MM.1S (cell line): Measurements from ENCODE around the gene WNK1.
A peak's percentile ranks its signal among the peaks of the same experiment; 100 is the strongest.

Experiments
- DNase-seq: peaks from one replicate; pipeline ENCODE4 v3.0.0-alpha.2; 2015
- H2AFZ ChIP-seq: fragments of 300-600 bp; sonication (generic); 2 replicates; pipeline ENCODE4 v1.6.0; 2016; ENCODE audit warnings: antibody characterized with exemption, low read length
- H3F3A ChIP-seq: fragments of 300-600 bp; sonication (generic); 2 replicates; pipeline ENCODE4 v1.6.1; 2016; ENCODE audit warnings: mild to moderate bottlenecking, antibody characterized with exemption, low read length, moderate library complexity, mixed read lengths; ENCODE audit not compliant: insufficient read depth
- H3K27ac ChIP-seq: fragments of 300-600 bp; sonication (generic); 2 replicates; pipeline ENCODE4 v1.5.1; 2016; ENCODE audit warnings: mild to moderate bottlenecking, low read length
- H3K27me3 ChIP-seq: fragments of 300-600 bp; sonication (generic); replicated peaks from 2 replicates; pipeline ENCODE4 v1.6.0; 2016; ENCODE audit warnings: low read length; ENCODE audit not compliant: insufficient read depth
- H3K36me3 ChIP-seq: fragments of 300-600 bp; sonication (generic); replicated peaks from 2 replicates; pipeline ENCODE4 v1.6.1; 2016; ENCODE audit warnings: mild to moderate bottlenecking, low read length, mixed read lengths; ENCODE audit not compliant: insufficient read depth
- H3K4me1 ChIP-seq: fragments of 300-600 bp; sonication (generic); 2 replicates; pipeline ENCODE4 v1.6.1; 2016; ENCODE audit warnings: low read length, mixed read lengths
- H3K4me2 ChIP-seq: fragments of 300-600 bp; sonication (generic); 2 replicates; pipeline ENCODE4 v1.6.0; 2016; ENCODE audit warnings: low read depth, low read length
- H3K4me3 ChIP-seq: fragments of 300-600 bp; sonication (generic); 2 replicates; pipeline ENCODE4 v1.5.1; 2016; ENCODE audit warnings: low read length, mixed read lengths
- H3K79me2 ChIP-seq: fragments of 300-600 bp; sonication (generic); 2 replicates; pipeline ENCODE4 v1.6.1; 2016; ENCODE audit warnings: mixed run types, low read length, mixed read lengths
- H3K9ac ChIP-seq: fragments of 300-600 bp; sonication (generic); 2 replicates; pipeline ENCODE4 v1.6.1; 2016; ENCODE audit warnings: low read length, mixed read lengths
- H3K9me2 ChIP-seq: fragments of 300-600 bp; sonication (generic); replicated peaks from 2 replicates; pipeline ENCODE4 v1.6.1; 2016; ENCODE audit warnings: mild to moderate bottlenecking, low read length, mixed read lengths; ENCODE audit not compliant: insufficient read depth
- H3K9me3 ChIP-seq: fragments of 300-600 bp; sonication (generic); replicated peaks from 2 replicates; pipeline ENCODE4 v1.6.1; 2016; ENCODE audit warnings: mild to moderate bottlenecking, low read length, mixed read lengths; ENCODE audit not compliant: insufficient read depth
- H4K20me1 ChIP-seq: fragments of 300-600 bp; sonication (generic); 2 replicates; pipeline ENCODE4 v1.6.1; 2016; ENCODE audit warnings: mild to moderate bottlenecking, low read length, moderate library complexity, mixed read lengths; ENCODE audit not compliant: insufficient read depth
- CTCF ChIP-seq: fragments of 300-600 bp; sonication (generic); IDR thresholded peaks from 2 replicates; pipeline ENCODE4 v1.5.1; 2016; ENCODE audit warnings: antibody characterized with exemption, low read length, mixed read lengths
- EZH2 ChIP-seq: fragments of 300-600 bp; sonication (generic); optimal IDR thresholded peaks from 2 replicates; pipeline ENCODE3; 2017; ENCODE audit warnings: low read depth, mild to moderate bottlenecking, antibody characterized with exemption, low read length, mixed read lengths
- EZH2phosphoT487 ChIP-seq: fragments of 300-600 bp; sonication (generic); IDR thresholded peaks from 2 replicates; pipeline ENCODE4 v1.6.1; 2018; ENCODE audit warnings: antibody characterized with exemption, low read length

WNK1 gene

DNA sequence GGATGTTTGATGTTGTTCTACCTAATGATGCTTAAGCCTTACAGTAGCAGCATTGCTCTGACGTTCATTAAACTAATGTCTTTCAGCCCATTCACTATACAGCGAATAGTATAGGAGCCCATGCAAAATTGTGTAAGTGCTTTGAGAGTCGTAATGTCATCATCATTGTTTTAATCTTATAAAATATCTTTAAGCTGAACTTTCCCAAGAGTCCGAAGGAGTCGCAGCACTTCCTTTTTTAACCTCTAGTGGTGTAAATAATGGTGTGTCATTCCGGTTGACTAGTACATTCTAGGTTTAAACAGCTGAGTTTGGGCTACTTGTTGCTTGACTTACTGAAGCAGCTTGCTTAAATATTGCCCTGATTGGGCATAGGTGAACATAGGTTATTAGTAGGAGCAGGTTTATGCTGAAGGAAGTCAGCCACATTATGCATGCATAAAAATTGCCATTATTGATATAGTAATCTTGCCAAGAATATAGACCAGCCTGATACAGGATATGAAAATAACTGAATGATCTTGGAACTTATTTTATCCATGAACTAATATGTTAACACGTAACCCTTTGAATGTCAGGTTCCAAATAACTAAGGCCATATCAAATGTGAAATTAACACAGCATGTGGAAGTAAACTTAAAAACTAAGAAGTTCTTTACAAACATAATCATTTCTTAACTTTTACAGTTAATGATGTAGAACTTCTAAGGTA lies 2.6 kb downstream of the WNK1 start:
- peak overlapping the region; percentile 62; the same call in 1 of the 2 replicates for H3K9ac ChIP-seq
- peaks cover 34% of the 10 kb centered on the region; the same call in 1 of the 2 replicates for H4K20me1 ChIP-seq
- H3K4me2 ChIP-seq: peak overlapping the region; percentile 83
- H2AFZ ChIP-seq: no peak overlapping the region
- no peaks in the 10 kb centered on the region for H3K27me3 ChIP-seq
- H3K4me3 ChIP-seq: peak overlapping the region; percentile 70
- H3K9me2 ChIP-seq: no peaks in the 10 kb centered on the region
- H3K9me3 ChIP-seq: no peaks in the 10 kb centered on the region
- peaks cover 11% of the 10 kb centered on the region; the same call in 1 of the 2 replicates for H3K4me1 ChIP-seq
- peaks cover 36% of the 10 kb centered on the region for H3F3A ChIP-seq
- DNase-seq: peak; percentile 64
- H3K27ac ChIP-seq: peak overlapping the region; percentile 15; the same call in 1 of the 2 replicates
- TF ChIP-seq CTCF (peak; percentile 52), EZH2phosphoT487 (no peak)
- no peaks in the 10 kb centered on the region for H3K36me3 ChIP-seq
- peaks cover 70% of the 10 kb centered on the region for H3K79me2 ChIP-seq

DNA sequence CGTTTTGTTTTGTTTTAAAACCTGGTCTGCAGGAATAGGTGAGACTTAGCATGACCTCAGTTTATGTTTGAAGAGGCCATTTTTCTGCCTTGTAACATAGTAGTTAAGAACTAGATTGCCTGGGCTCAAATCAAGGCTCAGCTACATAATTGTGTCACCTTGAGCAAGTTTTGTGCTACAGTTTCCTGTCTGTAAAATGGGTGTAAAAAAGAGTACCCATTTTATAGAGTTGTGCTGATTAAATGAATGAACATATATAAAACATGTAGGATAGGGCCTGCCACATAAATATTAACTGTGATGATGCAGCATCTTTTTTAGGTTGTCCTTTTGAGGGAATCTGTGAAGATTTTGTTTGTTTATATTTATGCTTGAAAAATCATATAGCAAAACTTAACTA lies 7.2 kb downstream of the WNK1 start:
- peaks cover 27% of the 10 kb centered on the region; the same call in 1 of the 2 replicates for H4K20me1 ChIP-seq
- H3K36me3 ChIP-seq: no peaks in the 10 kb centered on the region
- H3K79me2 ChIP-seq: peaks cover 99% of the 10 kb centered on the region
- H2AFZ ChIP-seq: no peak overlapping the region
- H3K27ac ChIP-seq: no peak overlapping the region
- H3K9ac ChIP-seq: no peak overlapping the region
- H3F3A ChIP-seq: peaks cover 10% of the 10 kb centered on the region; the same call in 1 of the 2 replicates
- H3K4me2 ChIP-seq: no peak overlapping the region
- no peak for DNase-seq
- H3K4me3 ChIP-seq: no peak overlapping the region
- TF ChIP-seq EZH2phosphoT487: no peak
- TF ChIP-seq CTCF: no peak
- TF ChIP-seq EZH2: no peak
- H3K9me3 ChIP-seq: no peaks in the 10 kb centered on the region
- no peaks in the 10 kb centered on the region for H3K27me3 ChIP-seq
- H3K4me1 ChIP-seq: peaks cover 10% of the 10 kb centered on the region; the same call in 1 of the 2 replicates
- H3K9me2 ChIP-seq: no peaks in the 10 kb centered on the region

- no peak for DNase-seq
- H3K27me3 ChIP-seq: no peaks in the 10 kb centered on the region
- H3K4me2 ChIP-seq: no peak overlapping the region
- no peak for TF ChIP-seq EZH2
- TF ChIP-seq CTCF: no peak
- TF ChIP-seq EZH2phosphoT487: no peak
- H3K9me3 ChIP-seq: no peaks in the 10 kb centered on the region
- peaks cover 14% of the 10 kb centered on the region; the same call in 1 of the 2 replicates for H4K20me1 ChIP-seq
- H3K4me1 ChIP-seq: peaks cover 8% of the 10 kb centered on the region; the same call in 1 of the 2 replicates
- H3K27ac ChIP-seq: no peak overlapping the region
- peaks cover 99% of the 10 kb centered on the region for H3K79me2 ChIP-seq
- H3K9ac ChIP-seq: no peak overlapping the region
- H3K9me2 ChIP-seq: no peaks in the 10 kb centered on the region
- H3F3A ChIP-seq: no peaks in the 10 kb centered on the region
- H3K36me3 ChIP-seq: no peaks in the 10 kb centered on the region
- no peak overlapping the region for H2AFZ ChIP-seq
- H3K4me3 ChIP-seq: no peak overlapping the region
Observed at GRCh38 chr12:761256-761655, 8.9 kb downstream of the WNK1 start.
